Measurements from ENCODE around the gene PIGU.

DNA sequence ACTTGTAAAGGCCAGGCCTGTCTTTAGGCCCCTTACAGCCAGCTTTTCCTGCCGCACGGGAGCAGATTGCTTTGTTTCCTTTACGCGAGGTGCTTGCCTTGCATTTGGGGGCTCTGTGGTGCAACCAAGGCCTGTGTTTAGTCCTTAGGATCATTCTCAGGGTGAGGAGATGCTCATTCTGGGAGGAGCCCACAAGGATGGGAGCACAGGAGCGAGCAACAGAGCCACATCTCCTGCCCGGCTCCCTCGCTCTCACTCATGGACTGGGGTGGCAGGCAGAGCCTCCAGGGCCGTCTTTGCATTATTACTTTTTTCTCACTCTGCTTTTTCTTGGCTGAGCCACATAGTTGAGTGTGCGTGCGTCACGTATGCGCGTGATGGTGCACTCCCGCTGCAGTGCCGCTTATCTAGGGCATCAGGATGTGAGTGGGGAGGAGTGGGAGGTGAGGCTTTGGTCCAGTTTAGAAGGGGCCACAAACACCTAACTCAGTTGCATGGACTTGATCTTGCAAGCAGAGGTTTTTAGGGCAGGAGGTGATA lies 141.5 kb downstream of the PIGU start:
- no peak for TF ChIP-seq CTCF (IDR thresholded peaks at IDR 0.05)
- no peak for TF ChIP-seq POLR2A (IDR thresholded peaks at IDR 0.05)

Data from heart left ventricle (tissue), 13 donors.